Activated CD8-positive, alpha-beta T cell treated with anti-CD3 and anti-CD28 coated beads for 36 hours (primary cell): ENCODE data around the gene TRMT6. TPM values are rescaled to one million over a fixed set of nuclear protein-coding genes. Genes with fewer than 3 reads are reported as not detected.

ENCODE experiments used
- ATAC-seq: fragments of 200-7000 bp; cut with Tn5 transposase; one replicate; pipeline ENCODE4 v1.10.0; 2021; ENCODE audit warnings: mild to moderate bottlenecking, moderate library complexity
- CTCF ChIA-PET: fragments of 350-600 bp; sonication (Branson Sonifier 250); formaldehyde crosslinking; loops from one replicate; lab custom pipeline; 2021; ENCODE audit warnings: antibody characterized with exemption; lab: Charles Lee
- POLR2A ChIA-PET: fragments of 350-600 bp; sonication (Branson Sonifier 250); formaldehyde crosslinking; loops from one replicate; lab custom pipeline; 2021; ENCODE audit warnings: antibody characterized with exemption; lab: Charles Lee
- DNase-seq: peaks from one replicate; pipeline ENCODE4 v3.0.0-alpha.2; 2020
- H3K27ac Mint-ChIP-seq: one replicate; pipeline ENCODE4 v1.8.0; 2021; ENCODE audit warnings: mild to moderate bottlenecking, mixed read lengths
- H3K27me3 Mint-ChIP-seq: one replicate; pipeline ENCODE4 v1.8.0; 2021; ENCODE audit warnings: mixed read lengths
- H3K36me3 Mint-ChIP-seq: one replicate; pipeline ENCODE4 v1.8.0; 2021; ENCODE audit warnings: low read depth, mixed read lengths
- H3K4me1 Mint-ChIP-seq: one replicate; pipeline ENCODE4 v1.8.0; 2021; ENCODE audit warnings: low read depth, mixed read lengths
- H3K4me3 Mint-ChIP-seq: one replicate; pipeline ENCODE4 v1.8.0; 2021; ENCODE audit warnings: mild to moderate bottlenecking, moderate library complexity, mixed read lengths
- H3K9me3 Mint-ChIP-seq: one replicate; pipeline ENCODE4 v1.8.0; 2021; ENCODE audit warnings: mixed read lengths
- CTCF ChIP-seq: fragments of 200-600 bp; IDR thresholded peaks from one replicate; pipeline ENCODE4 v1.8.0; 2022; ENCODE audit warnings: antibody characterized with exemption, mild to moderate bottlenecking
- intact Hi-C: fragments of 100-400 bp; cut with micrococcal nuclease; formaldehyde crosslinking; loops from one replicate; pipeline ENCODE4 v1.10.0; 2022
- total RNA-seq, 2 experiments: library from RNA; stranded (reverse); gene quantifications; one replicate each; pipeline ENCODE4 v1.2.3, GENCODE V29; 2021

TRMT6 gene
- total RNA-seq, 2 experiments from 2014 or later = 15.9 to 16.7 TPM

GRCh38 chr20:5990946-5991345 is 40.6 kb upstream of the TRMT6 start:
- H3K4me3 Mint-ChIP-seq = no peak overlapping the region
- H3K9me3 Mint-ChIP-seq = no peaks in the 10 kb centered on the region
- no peak for ATAC-seq
- TF ChIP-seq CTCF = no peak
- H3K4me1 Mint-ChIP-seq = peaks cover 5% of the 10 kb centered on the region
- ChIA-PET CTCF (interaction anchor here (1.4 kb wide), 1 partner anchor 16 kb away, joined by 3 read pairs; no protein-coding TSS in a partner anchor), POLR2A (interaction anchor here (1.1 kb wide), 1 partner anchor 9 kb away, joined by 3 read pairs; no protein-coding TSS in a partner anchor)
- H3K27ac Mint-ChIP-seq = no peak overlapping the region
- intact Hi-C loops = no loop called here
- no peak for DNase-seq
- no peaks in the 10 kb centered on the region for H3K27me3 Mint-ChIP-seq
- peaks cover 43% of the 10 kb centered on the region for H3K36me3 Mint-ChIP-seq

- no peak overlapping the region for H3K27ac Mint-ChIP-seq
- no peaks in the 10 kb centered on the region for H3K4me1 Mint-ChIP-seq
- ATAC-seq (no peak), DNase-seq (no peak)
- ChIA-PET CTCF (interaction anchor here (1.0 to 1.4 kb wide), 4 partner anchors 13 to 461 kb away, joined by 3 to 5 read pairs (median 4); no protein-coding TSS in a partner anchor), POLR2A (interaction anchor here (0.6 to 1.1 kb wide), 3 partner anchors 8 to 37 kb away, joined by 3 to 4 read pairs (median 3); no protein-coding TSS in a partner anchor)
- no peak overlapping the region for H3K4me3 Mint-ChIP-seq
- peaks cover 40% of the 10 kb centered on the region for H3K36me3 Mint-ChIP-seq
- H3K9me3 Mint-ChIP-seq = no peaks in the 10 kb centered on the region
- intact Hi-C loops = no loop called here
- no peak for TF ChIP-seq CTCF
- no peaks in the 10 kb centered on the region for H3K27me3 Mint-ChIP-seq
Measured at GRCh38 chr20:5989539-5989938, 39.2 kb upstream of the TRMT6 start.

- no peak overlapping the region for H3K27ac Mint-ChIP-seq
- CTCF ChIA-PET = interaction anchor here (1.1 to 2.9 kb wide), 2 partner anchors 10 to 199 kb away, joined by 3 to 9 read pairs; no protein-coding TSS in a partner anchor
- H3K36me3 Mint-ChIP-seq = peaks cover 47% of the 10 kb centered on the region
- intact Hi-C loops = no loop called here
- H3K4me3 Mint-ChIP-seq = no peak overlapping the region
- H3K9me3 Mint-ChIP-seq = no peaks in the 10 kb centered on the region
- TF ChIP-seq CTCF = no peak
- DNase-seq = no peak
- H3K27me3 Mint-ChIP-seq = no peaks in the 10 kb centered on the region
- no peak for ATAC-seq
- no peaks in the 10 kb centered on the region for H3K4me1 Mint-ChIP-seq
- POLR2A ChIA-PET = interaction anchor here (0.6 to 1.2 kb wide), 2 partner anchors 25 to 142 kb away, joined by 3 read pairs; no protein-coding TSS in a partner anchor
Measured at GRCh38 chr20:5987383-5987782, 37.0 kb upstream of the TRMT6 start.

GRCh38 chr20:5980720-5981538 is 30.6 kb upstream of the TRMT6 start:
- H3K27ac Mint-ChIP-seq = no peak overlapping the region
- no peak overlapping the region for H3K4me3 Mint-ChIP-seq
- H3K36me3 Mint-ChIP-seq = peaks cover 53% of the 10 kb centered on the region
- CTCF ChIA-PET = no interaction called here
- intact Hi-C loops = no loop called here
- H3K4me1 Mint-ChIP-seq = no peaks in the 10 kb centered on the region
- H3K27me3 Mint-ChIP-seq = no peaks in the 10 kb centered on the region
- POLR2A ChIA-PET = interaction anchor here (0.5 to 0.9 kb wide), 5 partner anchors 9 to 450 kb away, joined by 3 read pairs; no protein-coding TSS in a partner anchor
- H3K9me3 Mint-ChIP-seq = no peaks in the 10 kb centered on the region
- ATAC-seq (no peak), DNase-seq (no peak)
- TF ChIP-seq CTCF = no peak

GRCh38 chr20:5979801-5980200 is 29.5 kb upstream of the TRMT6 start:
- ChIA-PET POLR2A (no interaction called here), CTCF (no interaction called here)
- DNase-seq (no peak), ATAC-seq (no peak)
- Mint-ChIP-seq H3K36me3 (peaks cover 53% of the 10 kb centered on the region), H3K27me3 (no peaks in the 10 kb centered on the region), H3K9me3 (no peaks in the 10 kb centered on the region), H3K4me1 (no peaks in the 10 kb centered on the region), H3K4me3 (no peak overlapping the region), H3K27ac (no peak overlapping the region)
- intact Hi-C loops = no loop called here
- no peak for TF ChIP-seq CTCF
